H1 (cell line): Measurements from ENCODE around the gene CEACAM16. TPM values are rescaled to one million over a fixed set of nuclear protein-coding genes. Genes with fewer than 3 reads are reported as not detected.
"Not testable (repeated sequence)": the region's sequence is repeated elsewhere in the genome, so short reads cannot be mapped to it uniquely, and the experiment has no call there.

Experiments used
- CTCF ChIA-PET: fragments of 300-600 bp; sonication (Branson Sonifier 250); formaldehyde crosslinking; loops from one replicate; lab custom pipeline; 2021; ENCODE audit not compliant: partially characterized antibody; lab: Charles Lee
- POLR2A ChIA-PET: fragments of 300-600 bp; sonication (Branson Sonifier 250); formaldehyde crosslinking; loops from one replicate; lab custom pipeline; 2021; ENCODE audit warnings: inconsistent platforms; ENCODE audit not compliant: partially characterized antibody; lab: Charles Lee
- DNase-seq, 2 experiments: peaks; one replicate each; pipeline versions ENCODE4 v3.0.0 to v3.0.0-alpha.2; 2010 to 2022; ENCODE audit warnings: low spot score in 2 of 2, low read depth in 1 of 2, mixed read lengths in 1 of 2
- FAIRE-seq: peaks from 2 replicates; lab custom pipeline; 2011; peaks lifted over from hg19 to GRCh38; lab: Jason Lieb, UNC
- H2AFZ ChIP-seq: 2 replicates; pipeline ENCODE4 v1.8.1; 2012; ENCODE audit warnings: low read length, inconsistent platforms
- H2AK5ac ChIP-seq: 2 replicates; pipeline ENCODE4 v1.6.1; 2013; ENCODE audit warnings: low read depth, low read length
- H2BK120ac ChIP-seq: replicated peaks from 2 replicates; pipeline ENCODE3; 2013; ENCODE audit warnings: low read depth, low read length, inconsistent platforms
- H2BK12ac ChIP-seq: 2 replicates; pipeline ENCODE4 v1.6.1; 2013; ENCODE audit warnings: low read depth, low read length
- H2BK15ac ChIP-seq: 2 replicates; pipeline ENCODE4 v1.6.1; 2013; ENCODE audit warnings: low read length
- H2BK20ac ChIP-seq: 2 replicates; pipeline ENCODE4 v1.6.1; 2013; ENCODE audit warnings: low read length
- H2BK5ac ChIP-seq: 2 replicates; pipeline ENCODE4 v1.6.1; 2013; ENCODE audit warnings: low read depth, low read length
- H3K14ac ChIP-seq: 2 replicates; pipeline ENCODE4 v1.6.1; 2013; ENCODE audit warnings: inconsistent platforms; ENCODE audit not compliant: insufficient read length
- H3K18ac ChIP-seq: 2 replicates; pipeline ENCODE4 v1.6.1; 2013; ENCODE audit warnings: low read length; ENCODE audit errors: extremely low read depth
- H3K23ac ChIP-seq: 2 replicates; pipeline ENCODE4 v1.6.1; 2013; ENCODE audit warnings: inconsistent platforms; ENCODE audit not compliant: insufficient read length
- H3K23me2 ChIP-seq: 2 replicates; pipeline ENCODE4 v1.6.1; 2013; ENCODE audit warnings: low read depth, low read length
- H3K27ac ChIP-seq: 2 replicates; pipeline ENCODE4 v1.6.1; 2011; ENCODE audit warnings: low read depth, low read length, inconsistent platforms
- H3K27me3 ChIP-seq, 4 experiments: replicated peaks in 1 of 4; 1 replicate in 1 of 4; 2 replicates in 3 of 4; pipeline versions ENCODE4 v1.6.1 to v1.8.1; 2011 to 2013; ENCODE audit warnings: low read length in 3 of 4, mild to moderate bottlenecking in 3 of 4, inconsistent platforms in 2 of 4, mixed read lengths in 2 of 4, moderate library complexity in 1 of 4; ENCODE audit not compliant: control insufficient read depth in 3 of 4, insufficient read depth in 3 of 4; ENCODE audit errors: extremely low read depth in 1 of 4
- H3K36me3 ChIP-seq, 4 experiments: 2 replicates each; pipeline versions ENCODE4 v1.6.1 to v1.8.1; 2011 to 2013; ENCODE audit warnings: mild to moderate bottlenecking in 4 of 4, low read length in 3 of 4, moderate library complexity in 2 of 4, control low read depth in 1 of 4, inconsistent platforms in 1 of 4; ENCODE audit not compliant: insufficient read depth in 4 of 4, control insufficient read depth in 2 of 4
- H3K4ac ChIP-seq: replicated peaks from 2 replicates; pipeline ENCODE3; 2013; ENCODE audit warnings: low read length, low read depth, mixed read lengths, inconsistent platforms; ENCODE audit not compliant: insufficient read length
- H3K4me1 ChIP-seq, 4 experiments: replicated peaks in 1 of 4; 1 replicate in 1 of 4; 2 replicates in 3 of 4; pipeline versions ENCODE4 v1.6.1 to v1.8.1; 2011 to 2013; ENCODE audit warnings: low read length in 3 of 4, inconsistent platforms in 2 of 4, mixed read lengths in 1 of 4; ENCODE audit not compliant: insufficient read depth in 4 of 4, control insufficient read depth in 3 of 4
- H3K4me2 ChIP-seq, 2 experiments: 2 replicates each; pipeline versions ENCODE4 v1.6.1 to v1.8.1; 2011 to 2013; ENCODE audit warnings: low read depth in 2 of 2, low read length in 2 of 2, control low read depth in 1 of 2, inconsistent platforms in 1 of 2, mild to moderate bottlenecking in 1 of 2; ENCODE audit not compliant: insufficient read depth in 1 of 2
- H3K4me3 ChIP-seq, 4 experiments: fragments of 200-600, 300-600 bp in 1 of 4; sonication (generic), shearing (Covaris generic), sonication (Bioruptor Twin) in 1 of 4; 2 replicates each; pipeline versions ENCODE4 v1.5.1 to v1.8.1; 2011 to 2016; ENCODE audit warnings: low read length in 4 of 4, low read depth in 3 of 4, control low read depth in 2 of 4, inconsistent platforms in 2 of 4, mild to moderate bottlenecking in 2 of 4, mixed read lengths in 1 of 4, moderate library complexity in 1 of 4; ENCODE audit not compliant: insufficient read depth in 2 of 4; ENCODE audit errors: extremely low read depth in 1 of 4
- H3K56ac ChIP-seq: replicated peaks from 2 replicates; pipeline ENCODE3; 2013; ENCODE audit warnings: low read depth, mild to moderate bottlenecking, mixed read lengths, low read length, inconsistent platforms; ENCODE audit not compliant: insufficient read length
- H3K79me1 ChIP-seq: 2 replicates; pipeline ENCODE4 v1.6.1; 2013; ENCODE audit warnings: low read depth, low read length, control low read depth
- H3K79me2 ChIP-seq, 2 experiments: 2 replicates each; pipeline versions ENCODE4 v1.6.1 to v1.8.1; 2012 to 2013; ENCODE audit warnings: low read length in 2 of 2, mild to moderate bottlenecking in 2 of 2, inconsistent platforms in 1 of 2; ENCODE audit not compliant: insufficient read depth in 2 of 2, control insufficient read depth in 1 of 2
- H3K9ac ChIP-seq, 4 experiments: replicated peaks in 1 of 4; 1 replicate in 1 of 4; 2 replicates in 3 of 4; pipeline versions ENCODE4 v1.6.1 to v1.8.1; 2011 to 2013; ENCODE audit warnings: low read depth in 3 of 4, low read length in 3 of 4, control low read depth in 2 of 4, mild to moderate bottlenecking in 2 of 4, moderate library complexity in 2 of 4, inconsistent platforms in 1 of 4; ENCODE audit errors: extremely low read depth in 1 of 4
- H3K9me3 ChIP-seq, 2 experiments: 2 replicates each; pipeline versions ENCODE4 v1.6.1 to v1.8.1; 2012 to 2013; ENCODE audit warnings: mild to moderate bottlenecking in 2 of 2, moderate library complexity in 2 of 2, control low read depth in 1 of 2, inconsistent platforms in 1 of 2, low read depth in 1 of 2, low read length in 1 of 2, mixed read lengths in 1 of 2; ENCODE audit not compliant: insufficient read depth in 2 of 2
- H4K20me1 ChIP-seq, 2 experiments: replicated peaks in 1 of 2; 2 replicates each; pipeline versions ENCODE3 to v1.8.1; 2011 to 2013; ENCODE audit warnings: inconsistent platforms in 2 of 2, low read length in 2 of 2, mild to moderate bottlenecking in 1 of 2; ENCODE audit not compliant: insufficient read depth in 2 of 2, control insufficient read depth in 1 of 2
- H4K5ac ChIP-seq: 2 replicates; pipeline ENCODE4 v1.6.1; 2013; ENCODE audit warnings: low read length, low read depth, mixed read lengths, inconsistent platforms; ENCODE audit not compliant: insufficient read length
- H4K8ac ChIP-seq: 2 replicates; pipeline ENCODE4 v1.8.0; 2013; ENCODE audit warnings: mild to moderate bottlenecking, moderate library complexity, low read length, inconsistent platforms; ENCODE audit not compliant: insufficient read depth; ENCODE audit errors: extremely low read depth
- H4K91ac ChIP-seq: replicated peaks from 2 replicates; pipeline ENCODE3; 2013; ENCODE audit warnings: low read length, mixed read lengths, inconsistent platforms; ENCODE audit not compliant: insufficient read length
- WGBS, 2 experiments: shearing (Covaris generic) in 1 of 2; methylation state at CpG; one replicate each; pipeline versions ENCODE4 v1.1.6 to v1.1.7; 2013 to 2015; ENCODE audit warnings: low lambda C conversion rate in 2 of 2, mixed read lengths in 2 of 2, inconsistent platforms in 1 of 2, low coverage in 1 of 2, missing lambda C conversion rate in 1 of 2; ENCODE audit not compliant: insufficient replicate concordance in 2 of 2, insufficient coverage in 1 of 2, insufficient read length in 1 of 2; ENCODE audit errors: extremely low coverage in 1 of 2, missing lambda C conversion rate in 1 of 2; 5-methylcytosine and 5-hydroxymethylcytosine counted together
- polyA plus RNA-seq, 7 experiments: library from polyadenylated mRNA; depleted of rRNA in 3 of 7; stranded (reverse) in 5 of 7; unstranded in 2 of 7; fragments of >200 nt in 5 of 7; fragments of 200-250 nt in 2 of 7; gene quantifications; 1 replicate in 5 of 7; 2 replicates in 1 of 7; 4 replicates in 1 of 7; pipeline versions ENCODE4 v1.2.1 to v1.2.3, GENCODE V29; 2011 to 2013; ENCODE audit warnings: missing spikeins in 2 of 7, mixed read lengths in 2 of 7
- total RNA-seq: library from RNA; stranded (reverse); fragmentation: NEBNext Ultra II Directional; extraction: Animal tissue kit (Norgen Biotek cat#: 25700); gene quantifications from 2 replicates; pipeline ENCODE4 v1.2.1, GENCODE V29; 2021

Gene CEACAM16
- total and polyA plus RNA-seq, 2 of the 8 experiments (the other 6 are each of a cell fraction or from before 2014, with no cell fraction given): not detected

- H4K8ac ChIP-seq, H4K20me1 ChIP-seq, H3K27ac ChIP-seq, H3K79me1 ChIP-seq, H3K27me3 ChIP-seq, H3K23me2 ChIP-seq, H2BK20ac ChIP-seq, FAIRE-seq, H3K14ac ChIP-seq, H3K18ac ChIP-seq, DNase-seq, H3K4me3 ChIP-seq, H3K23ac ChIP-seq, H3K56ac ChIP-seq, H3K79me2 ChIP-seq, H2AK5ac ChIP-seq, H2BK15ac ChIP-seq, H3K4me1 ChIP-seq, H3K4me2 ChIP-seq, H2BK120ac ChIP-seq, H2BK12ac ChIP-seq, H4K5ac ChIP-seq, H3K4ac ChIP-seq, H3K9ac ChIP-seq, H2AFZ ChIP-seq, H3K36me3 ChIP-seq, H2BK5ac ChIP-seq, H3K9me3 ChIP-seq, H4K91ac ChIP-seq: not testable (repeated sequence)
- POLR2A ChIA-PET: interaction anchor here (0.6 to 1.5 kb wide), 2 partner anchors 9 to 383 kb away, joined by 3 to 5 read pairs; no protein-coding TSS in a partner anchor
- 80% methylated on average over 4 of the region's 4 CpGs; no CpG with 5 or more reads in 1 of the 2 experiments for WGBS, 2 experiments
- CTCF ChIA-PET: interaction anchor here (1.0 to 2.4 kb wide), 7 partner anchors 15 to 75 kb away, joined by 3 to 9 read pairs (median 4); no protein-coding TSS in a partner anchor
These were observed 10.7 kb downstream of the CEACAM16 start for GRCh38 chr19:44709434-44710266.
